T-helper 9 cell (primary cell): ENCODE measurements around the gene C1QTNF1.
"Not testable (repeated sequence)": the region's sequence is repeated elsewhere in the genome, so short reads cannot be mapped to it uniquely, and the experiment has no call there.

Experiments used
- DNase-seq: peaks from one replicate; pipeline ENCODE4 v3.0.0-alpha.2; 2020

The C1QTNF1 gene

DNA sequence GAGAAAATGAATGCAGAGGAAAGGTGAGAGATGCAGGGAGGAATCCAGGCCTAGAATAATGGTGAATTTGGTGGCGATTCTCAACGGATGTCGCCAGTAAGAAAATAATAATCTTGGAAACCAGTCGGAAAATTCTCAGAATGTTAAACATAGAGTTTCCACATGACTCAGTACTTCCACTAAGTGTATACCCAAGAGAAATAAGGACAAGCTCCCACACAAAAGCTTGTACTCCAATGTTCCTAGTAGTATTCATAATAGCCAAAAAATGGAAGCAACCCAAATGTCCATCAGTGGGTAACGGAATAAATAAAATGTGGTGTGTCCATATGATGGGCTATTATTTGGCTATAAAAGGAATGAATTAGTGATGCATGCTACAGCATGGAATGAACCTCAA lies 31.2 kb downstream of the C1QTNF1 start:
- DNase-seq, result no peak

DNA sequence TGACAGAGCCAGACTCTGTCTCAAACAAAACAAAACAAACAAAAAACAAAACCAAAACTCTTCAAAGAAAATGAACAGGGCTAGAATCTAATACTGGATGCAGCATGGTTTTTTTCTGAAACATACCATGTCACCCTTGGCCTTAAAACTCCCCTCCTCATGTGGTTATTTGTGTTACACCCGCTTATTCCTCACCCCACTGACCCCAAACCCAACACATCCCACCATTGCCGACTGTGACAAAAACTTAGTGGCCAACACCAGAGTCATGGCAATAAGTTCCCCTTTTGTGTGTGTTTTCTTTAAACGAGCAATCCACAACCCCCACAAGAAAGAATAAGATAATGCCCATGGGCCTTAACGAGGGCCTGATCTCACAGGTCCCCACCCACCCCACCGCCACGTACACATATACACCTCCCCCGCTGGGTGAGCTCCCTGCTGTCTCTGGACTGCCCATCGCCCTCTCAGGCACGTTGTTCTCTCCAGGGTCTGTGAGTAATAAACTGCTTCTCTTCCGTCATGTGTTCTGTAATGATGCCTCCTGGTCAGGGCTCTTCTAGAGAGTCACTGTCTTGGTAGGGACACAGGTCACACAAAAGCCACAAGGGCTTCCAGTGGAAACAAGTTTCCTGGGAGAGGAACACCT lies 33.9 kb downstream of the C1QTNF1 start:
- DNase-seq, result no peak

DNA sequence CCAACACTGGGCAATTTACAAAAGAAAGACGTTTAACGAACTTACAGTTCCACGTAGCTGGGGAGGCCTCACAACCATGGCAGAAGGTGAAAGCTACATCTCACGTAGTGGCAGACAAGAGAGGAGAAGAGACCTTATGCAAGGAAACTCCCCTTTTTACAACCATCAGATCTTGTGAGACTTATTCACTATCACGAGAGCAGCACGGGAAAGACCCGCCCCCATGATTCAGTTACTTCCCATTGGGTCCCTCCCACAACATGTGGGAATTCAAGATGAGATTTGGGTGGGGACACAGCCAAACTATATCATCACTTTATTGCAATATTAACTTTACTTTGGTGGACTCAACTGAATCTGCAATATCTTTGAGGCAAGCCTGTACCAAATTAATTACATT lies 38.7 kb downstream of the C1QTNF1 start:
- DNase-seq, result no peak

DNA sequence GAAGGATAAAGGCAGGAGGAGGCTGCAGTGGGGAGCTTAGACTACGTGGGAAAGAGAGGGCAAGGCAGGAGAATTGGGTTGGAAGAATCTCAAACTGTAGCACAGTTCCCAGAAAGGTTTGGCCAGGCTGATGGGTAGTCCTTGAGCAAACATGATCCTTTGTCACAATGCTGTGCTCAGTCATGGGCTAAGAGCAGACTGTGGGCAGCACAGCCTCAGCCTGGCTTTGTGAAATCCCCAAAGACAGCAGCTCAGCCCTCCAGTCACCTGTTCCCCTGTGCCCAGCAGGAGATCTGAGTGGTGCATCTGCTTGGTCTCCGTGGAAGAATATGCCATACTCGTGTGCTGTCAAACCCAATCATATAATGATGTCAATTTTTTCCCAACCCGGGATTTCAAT lies 40.1 kb downstream of the C1QTNF1 start:
- no peak for DNase-seq

DNA sequence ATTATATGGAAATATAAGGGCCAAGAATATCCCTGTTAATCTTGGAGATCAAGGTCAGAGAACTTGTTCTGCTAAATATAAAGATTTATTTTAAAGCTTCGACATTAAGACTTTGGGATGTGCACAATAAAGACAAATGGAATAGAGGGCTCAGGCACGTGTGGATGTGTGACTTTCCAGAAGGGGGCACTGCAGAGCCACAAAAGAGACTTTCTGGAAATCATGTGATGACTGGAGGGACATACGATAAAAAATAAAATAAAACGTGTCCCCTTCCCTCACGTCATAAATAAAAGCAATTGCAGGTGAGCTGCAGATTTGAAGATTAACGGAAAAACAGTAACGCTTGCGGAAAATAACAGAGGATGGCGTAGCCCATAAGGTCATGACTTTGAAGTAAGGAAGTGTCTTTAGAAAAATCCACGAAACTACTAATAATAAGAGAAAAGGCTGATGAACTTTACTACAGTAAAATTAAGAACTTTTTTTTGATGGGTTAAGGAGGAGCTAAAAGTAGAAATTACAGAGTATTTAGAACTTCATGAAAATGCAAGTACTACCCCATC lies 41.2 kb downstream of the C1QTNF1 start:
- peak; percentile 50 for DNase-seq

DNA sequence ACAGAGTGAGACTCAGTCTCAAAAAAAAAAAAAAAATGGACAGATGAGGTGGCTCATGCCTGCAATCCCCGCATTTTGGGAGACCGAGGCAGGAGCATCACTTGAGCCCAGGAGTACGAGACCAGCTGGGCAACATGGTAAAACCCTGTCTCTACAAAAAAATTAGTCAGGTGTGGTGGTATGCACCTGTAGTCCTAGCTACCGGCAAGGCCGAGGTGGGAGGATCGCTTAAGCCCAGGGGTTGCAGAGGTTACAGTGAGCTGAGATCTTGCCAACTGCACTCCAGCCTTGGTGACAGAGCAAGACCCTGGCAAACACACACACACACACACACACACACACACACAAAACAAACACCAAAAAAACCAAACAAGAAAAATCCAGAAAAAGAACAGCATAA lies 43.0 kb downstream of the C1QTNF1 start:
- DNase-seq, result no peak

DNA sequence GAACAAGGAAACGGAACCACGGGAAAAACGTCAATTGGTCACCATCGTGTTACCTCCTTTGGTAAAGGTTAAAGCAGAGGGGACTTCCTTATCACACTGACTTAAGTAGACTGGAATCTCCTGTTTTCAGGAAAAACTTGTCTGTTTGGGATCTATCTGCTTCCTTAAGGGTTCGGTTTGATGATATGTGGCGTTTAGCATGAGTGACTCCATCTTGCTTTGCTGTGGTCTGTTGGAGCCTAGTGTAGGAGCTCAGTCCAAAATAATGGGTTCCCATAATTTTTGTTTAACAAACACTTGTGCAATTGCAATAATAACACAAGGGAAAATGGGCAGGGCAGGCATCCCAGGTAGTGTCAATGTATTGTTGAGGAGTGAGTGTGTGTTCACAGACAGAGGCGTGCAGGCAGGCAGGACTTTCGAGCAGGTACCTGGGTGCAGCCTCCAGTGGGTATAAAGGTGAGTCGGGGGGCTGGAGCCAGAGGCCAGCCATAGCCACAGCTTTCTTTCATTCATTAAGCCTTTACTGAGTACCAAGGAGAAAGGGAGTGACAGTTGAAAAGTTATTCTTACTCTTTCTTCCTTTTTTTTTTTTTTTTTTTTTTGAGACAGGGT lies 46.4 kb downstream of the C1QTNF1 start:
- DNase-seq, result no peak

DNA sequence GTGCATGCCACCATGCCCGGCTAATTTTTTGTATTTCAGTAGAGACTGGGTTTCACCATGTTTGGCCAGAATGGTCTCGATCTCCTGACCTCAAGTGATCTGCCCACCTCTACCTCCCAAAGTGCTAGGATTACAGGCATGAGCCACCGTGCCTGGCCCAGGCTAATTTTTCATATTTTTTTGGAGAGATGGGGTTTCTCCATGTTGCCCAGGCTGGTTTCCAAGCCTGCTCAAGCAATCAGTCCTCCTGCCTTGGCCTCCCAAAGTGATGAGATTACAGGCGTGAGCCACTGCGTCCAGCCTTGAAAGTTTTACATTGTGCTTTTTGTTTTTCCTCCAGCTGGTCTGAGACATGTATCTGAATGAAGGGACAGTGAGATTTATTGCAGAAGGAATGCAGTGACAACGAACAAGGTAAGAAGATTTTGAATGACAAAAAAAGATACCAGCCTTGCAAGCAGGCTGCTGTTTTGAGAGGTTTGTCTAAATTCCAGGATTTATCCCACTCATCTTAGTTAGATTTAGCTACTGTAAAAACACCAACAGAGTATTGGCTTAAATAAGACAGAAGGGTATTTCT lies 47.3 kb downstream of the C1QTNF1 start:
- DNase-seq, result no peak

DNA sequence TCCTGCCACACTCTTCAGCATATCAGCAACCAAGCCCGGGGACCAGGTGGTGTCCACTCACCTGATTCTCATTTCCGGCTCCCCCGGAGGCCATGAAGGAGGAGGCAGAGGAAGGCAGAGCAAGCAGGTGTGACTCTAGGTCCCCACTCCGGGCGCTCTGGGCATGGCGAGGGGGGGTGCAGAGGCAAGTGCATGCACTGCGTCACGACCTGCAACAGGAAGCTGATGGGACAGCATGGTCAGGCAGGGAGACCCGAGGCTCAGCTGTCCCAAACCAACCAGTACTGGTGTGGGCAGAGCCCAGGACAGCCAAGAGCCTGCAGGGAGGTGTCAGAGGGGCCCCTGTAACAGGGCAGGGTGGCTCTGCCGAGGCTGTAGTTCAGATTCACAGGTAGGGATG lies 48.6 kb downstream of the C1QTNF1 start:
- no peak for DNase-seq

DNA sequence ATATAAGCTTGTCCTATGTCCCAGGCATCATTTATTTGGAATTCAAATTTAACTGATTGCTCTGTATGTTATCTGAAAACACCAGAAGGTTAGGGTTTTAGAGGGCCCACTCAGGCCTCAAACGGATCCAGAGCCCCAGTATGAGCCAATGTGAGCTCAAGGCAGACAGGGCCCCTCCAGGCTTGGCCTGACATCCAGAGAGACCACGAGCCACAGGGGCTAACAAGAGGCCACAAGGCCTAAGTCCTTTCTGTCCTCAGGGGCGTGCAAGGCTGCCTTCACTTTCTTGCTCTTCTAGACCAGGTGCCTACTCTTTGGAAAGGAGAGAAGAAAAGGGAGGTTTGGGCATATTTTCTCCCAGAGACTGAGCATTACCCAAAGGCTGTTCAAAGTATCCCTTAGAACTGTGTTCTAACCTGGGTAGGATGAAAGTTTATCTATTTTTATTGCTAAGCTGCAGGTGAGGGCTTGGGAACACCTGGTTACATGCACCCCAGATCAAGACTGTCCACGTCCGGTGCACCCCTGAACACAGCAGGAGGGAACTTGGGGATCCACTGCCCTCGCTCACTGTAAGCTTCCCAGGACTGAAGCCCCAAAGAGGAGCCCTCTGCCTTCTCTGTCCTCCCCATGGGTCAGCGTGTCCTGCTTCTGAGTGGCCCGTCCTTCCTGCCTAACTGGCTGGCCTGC lies 49.2 kb downstream of the C1QTNF1 start:
- DNase-seq, result no peak

DNA sequence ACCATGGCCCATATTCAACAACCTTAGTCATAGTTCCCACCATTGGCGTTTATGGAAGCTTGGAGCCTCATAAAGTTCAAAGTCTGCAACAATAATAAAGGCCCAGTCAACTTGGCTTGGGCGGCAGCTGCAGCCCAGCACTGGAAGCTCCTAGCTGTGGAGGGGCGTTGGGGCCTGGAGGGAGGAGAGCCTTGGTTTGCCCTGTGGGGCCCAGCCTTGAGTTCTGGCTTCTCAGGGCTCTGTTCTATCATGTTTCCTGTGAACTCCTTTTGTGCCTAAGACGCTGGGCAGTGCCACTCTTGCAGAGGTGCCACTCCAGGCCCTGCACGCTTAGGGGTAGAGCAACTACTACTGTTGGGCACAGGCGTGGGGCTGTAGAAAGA lies 49.7 kb downstream of the C1QTNF1 start:
- DNase-seq, result no peak

DNA sequence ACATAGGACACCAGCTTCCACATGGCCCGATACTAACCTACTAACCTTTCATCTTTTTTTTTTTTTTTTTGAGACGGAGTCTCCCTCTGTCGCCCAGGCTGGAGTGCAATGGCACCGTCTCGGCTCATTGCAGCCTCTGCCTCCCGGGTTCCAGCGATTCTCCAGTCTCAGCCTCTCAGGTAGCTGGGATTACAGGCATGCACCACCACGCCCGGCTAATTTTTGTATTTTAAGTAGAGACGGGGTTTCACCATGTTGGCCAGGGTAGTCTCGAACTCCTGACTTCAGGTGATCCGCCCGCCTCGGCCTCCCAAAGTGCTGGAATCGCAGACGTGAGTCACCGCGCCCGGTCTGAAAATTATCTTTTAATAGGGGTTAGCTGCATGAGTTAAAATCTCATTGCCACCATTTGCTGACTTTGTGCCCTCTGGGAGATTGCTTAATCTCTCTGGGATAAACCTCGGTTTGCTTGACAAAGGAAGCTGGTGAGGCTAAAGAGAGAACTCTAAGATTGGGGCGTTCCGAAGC lies 50.2 kb downstream of the C1QTNF1 start:
- DNase-seq, result not testable (repeated sequence)

DNA sequence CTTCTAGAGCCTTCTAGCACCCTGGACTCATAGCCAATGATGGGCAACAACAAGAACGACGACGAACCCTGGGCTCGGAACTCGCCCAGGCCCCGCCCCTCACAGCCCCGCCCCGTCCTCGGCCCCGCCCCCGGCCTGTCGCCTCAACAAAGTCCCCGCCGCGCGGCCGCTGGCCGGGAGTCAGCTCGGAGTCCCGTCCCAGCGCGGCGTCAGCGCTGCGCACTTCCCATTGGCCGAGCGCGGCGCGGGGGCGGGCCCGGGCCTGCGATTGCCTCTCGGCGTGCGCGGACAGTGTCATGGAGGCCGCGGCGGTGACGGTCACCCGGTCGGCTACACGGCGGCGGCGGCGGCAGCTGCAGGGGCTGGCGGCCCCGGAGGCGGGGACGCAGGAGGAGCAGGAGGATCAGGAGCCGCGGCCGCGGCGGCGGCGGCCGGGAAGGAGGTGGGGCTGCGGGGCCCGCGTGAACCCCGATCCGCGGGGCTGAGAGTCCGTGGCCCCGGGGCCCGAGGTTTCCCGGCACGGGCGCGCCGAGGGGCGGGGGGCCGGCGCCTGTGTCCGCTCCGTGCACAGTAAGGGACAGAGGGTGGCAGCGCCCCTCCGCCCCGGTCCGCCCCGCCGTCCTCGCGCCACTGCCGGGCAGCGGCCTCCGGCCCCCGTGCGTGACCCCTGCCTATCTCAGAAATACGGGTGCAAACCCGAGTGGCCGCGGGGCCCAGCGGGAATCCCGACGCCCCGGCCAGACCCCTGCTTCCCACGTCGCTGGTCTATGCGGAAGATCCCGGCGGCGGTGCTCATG lies 50.9 kb downstream of the C1QTNF1 start, which contains the start of gene ENGASE:
Gene ENGASE (plus strand): TSS at position 176 of the 797 bp plus-strand sequence. CDS start 121 bp downstream, at position 297.
- DNase-seq, result peak; percentile 90

DNA sequence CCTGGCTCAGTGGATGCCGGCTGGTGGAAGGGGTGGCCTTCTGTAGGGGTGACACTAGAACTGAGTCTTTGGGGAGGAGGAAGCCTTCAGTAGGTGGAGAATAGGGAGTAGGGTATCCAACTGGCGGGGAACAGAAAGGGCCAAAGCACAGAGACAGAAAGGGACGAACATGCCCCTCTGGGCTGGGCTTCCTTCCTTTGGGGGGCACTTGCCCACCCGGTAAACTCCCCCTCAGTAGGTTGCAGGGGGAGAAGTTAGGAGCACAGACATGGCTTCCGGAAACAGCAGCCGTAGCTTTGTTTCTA lies 51.4 kb downstream of the C1QTNF1 start:
- no peak for DNase-seq

DNA sequence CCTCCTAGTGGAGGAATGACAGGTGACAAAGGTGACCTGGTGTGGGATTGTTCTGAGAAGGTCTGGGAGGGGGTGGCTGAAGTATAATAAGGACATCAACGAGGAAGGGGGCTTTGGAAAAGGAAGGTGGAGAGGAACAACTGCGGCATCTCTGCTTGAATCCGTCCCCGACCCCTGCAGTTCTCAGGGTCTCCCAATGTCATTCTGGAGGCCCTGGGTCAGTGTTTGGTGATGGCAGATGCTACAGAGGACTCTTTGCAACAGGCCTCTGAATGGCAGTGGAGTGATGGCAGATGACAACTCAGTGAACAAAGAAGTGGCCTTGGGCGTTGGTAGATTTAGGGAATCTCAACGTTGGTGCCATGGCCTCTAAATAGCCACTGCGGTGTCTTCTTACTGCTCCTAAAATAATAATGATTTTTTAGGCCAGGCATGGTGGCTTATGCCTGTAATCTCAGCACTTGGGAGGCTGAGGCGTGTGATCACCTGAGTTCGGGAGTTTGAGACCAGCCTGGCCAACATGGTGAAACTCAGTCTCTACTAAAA lies 52.0 kb downstream of the C1QTNF1 start:
- no peak for DNase-seq

DNA sequence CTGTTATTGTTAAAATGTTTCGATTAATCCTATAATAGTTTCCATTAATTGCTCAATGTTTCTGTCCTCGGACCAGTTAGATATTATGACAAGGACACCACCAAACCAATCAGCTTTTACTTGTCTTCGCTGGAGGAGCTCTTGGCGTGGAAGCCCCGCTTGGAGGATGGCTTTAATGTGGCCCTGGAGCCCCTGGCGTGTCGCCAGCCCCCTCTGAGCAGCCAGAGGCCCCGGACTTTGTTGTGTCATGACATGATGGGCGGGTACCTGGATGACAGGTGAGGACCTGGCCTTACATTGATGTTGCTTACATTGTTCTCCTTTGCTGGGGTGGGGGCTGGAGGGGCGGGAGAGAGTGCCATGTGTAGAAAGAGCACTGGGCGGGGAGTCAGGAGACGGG lies 53.6 kb downstream of the C1QTNF1 start:
- no peak for DNase-seq

DNA sequence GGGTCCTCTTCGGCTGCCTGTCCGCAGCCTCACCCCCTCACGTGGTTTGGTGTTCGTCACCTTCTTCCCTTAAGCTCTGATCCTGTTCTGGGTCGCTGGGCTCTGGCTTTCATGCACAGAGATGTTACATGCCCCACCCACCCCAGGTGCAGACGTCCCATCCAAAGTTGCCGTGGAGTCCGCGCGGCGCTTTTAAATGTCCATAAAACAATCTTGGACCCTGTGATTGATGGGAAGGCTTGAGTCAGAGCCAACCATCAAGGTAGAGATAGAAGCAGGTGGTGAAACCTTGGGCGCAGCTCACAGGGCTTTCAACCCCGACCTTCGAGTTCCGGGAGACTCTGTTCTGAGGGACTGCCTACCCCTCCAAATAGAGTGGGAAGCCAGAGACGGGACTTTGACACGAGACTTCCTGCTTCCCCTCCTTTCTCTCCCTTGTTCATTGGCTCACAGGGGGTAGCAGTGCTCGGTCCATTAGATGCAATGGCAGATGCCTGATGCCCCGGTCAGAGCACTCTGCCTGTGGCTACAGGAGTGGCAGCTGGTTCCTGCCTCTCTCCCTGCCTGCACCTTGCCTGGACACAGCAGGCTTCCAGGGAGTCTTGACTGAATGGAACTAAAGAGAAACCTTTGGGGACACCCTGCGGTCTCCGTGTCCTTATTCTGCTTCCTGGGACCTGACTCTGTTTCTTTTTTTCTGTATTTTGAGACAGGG lies 54.7 kb downstream of the C1QTNF1 start:
- no peak for DNase-seq

DNA sequence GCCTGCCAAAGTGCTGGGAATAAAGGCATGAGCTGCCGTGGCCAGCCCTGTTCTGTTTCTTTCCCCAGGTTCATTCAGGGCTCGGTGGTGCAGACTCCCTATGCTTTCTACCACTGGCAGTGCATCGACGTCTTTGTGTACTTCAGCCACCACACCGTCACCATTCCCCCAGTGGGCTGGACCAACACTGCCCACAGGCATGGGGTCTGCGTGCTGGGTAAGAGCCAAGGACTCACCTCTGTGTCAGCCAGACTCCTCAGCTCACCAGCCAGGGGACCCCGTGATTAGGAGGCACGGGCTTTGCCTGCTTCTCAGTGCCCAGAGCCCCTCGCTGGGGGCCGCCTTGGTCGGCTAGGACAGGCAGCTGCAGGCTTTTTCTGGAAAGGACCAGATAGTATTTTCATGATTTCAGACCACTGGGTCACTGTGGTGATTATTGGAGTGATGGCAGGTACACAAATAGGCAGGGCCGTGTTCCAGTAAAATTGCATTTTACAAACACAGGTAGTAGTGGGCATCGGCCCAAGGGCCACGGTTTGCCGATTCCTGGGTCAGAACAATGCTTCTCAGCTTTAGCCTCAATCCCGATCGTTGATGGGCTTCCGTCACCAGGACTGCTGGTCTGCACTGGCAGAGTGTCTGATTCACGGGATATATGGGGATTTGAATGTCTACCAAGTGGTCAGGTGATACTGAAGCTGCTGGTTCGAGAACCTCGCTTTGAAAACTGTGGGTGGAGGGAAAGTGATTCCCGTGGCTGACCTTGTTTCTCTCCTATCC lies 55.6 kb downstream of the C1QTNF1 start:
- no peak for DNase-seq

DNA sequence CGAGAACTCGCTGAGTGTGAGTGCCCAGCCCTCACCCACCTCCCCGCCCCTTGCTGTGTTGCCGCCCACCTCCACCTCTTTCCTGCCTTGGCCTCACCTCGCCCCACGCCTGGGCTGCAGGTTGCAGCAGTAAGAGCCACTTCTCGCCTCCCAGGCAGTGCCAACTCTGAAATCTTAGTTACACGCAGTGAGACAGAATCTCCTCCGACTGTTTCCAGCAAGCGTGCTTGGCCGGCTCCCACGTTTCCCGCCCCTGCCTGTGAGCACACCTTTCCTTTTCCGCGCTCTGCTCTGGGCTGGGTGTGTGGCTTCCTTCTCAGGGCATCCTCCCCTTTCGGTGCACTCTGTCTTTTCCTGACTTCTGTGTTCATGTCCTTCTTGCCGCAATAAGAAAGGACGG lies 56.4 kb downstream of the C1QTNF1 start:
- DNase-seq, result no peak

DNA sequence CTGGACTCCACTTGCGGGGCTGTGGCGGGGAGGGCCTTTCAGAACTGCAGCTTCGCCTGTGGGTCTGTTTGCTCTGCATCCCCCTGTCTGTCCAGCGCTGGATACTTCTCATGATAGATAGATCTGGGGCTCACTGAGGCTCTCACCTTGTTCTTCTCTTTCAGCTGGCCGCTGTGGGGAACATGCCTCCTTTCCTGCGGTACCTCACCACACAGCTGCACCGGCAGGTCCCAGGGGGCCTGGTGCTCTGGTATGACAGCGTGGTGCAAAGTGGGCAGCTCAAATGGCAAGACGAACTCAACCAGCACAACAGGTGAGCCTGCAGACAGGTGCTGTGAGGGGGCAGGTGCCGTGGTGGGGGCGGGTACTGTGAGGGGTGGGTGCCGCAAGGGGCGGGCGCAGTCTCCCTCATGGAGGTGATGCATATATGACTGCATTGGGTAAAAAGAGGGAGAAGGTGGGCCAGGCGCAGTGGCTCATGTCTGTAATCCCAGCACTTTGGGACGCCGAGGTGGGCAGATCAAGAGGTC lies 56.9 kb downstream of the C1QTNF1 start:
- DNase-seq, result no peak
